ENCODE measurements around the gene GNL3. TPM values are rescaled to one million over a fixed set of nuclear protein-coding genes. Genes with fewer than 3 reads are reported as not detected.
A peak's percentile ranks its signal among the peaks of the same experiment; 100 is the strongest.
"Not testable (repeated sequence)": the region's sequence is repeated elsewhere in the genome, so short reads cannot be mapped to it uniquely, and the experiment has no call there.

Gene GNL3
- total and polyA plus RNA-seq, 2 donors (not counting 1 experiment from before 2014, with no cell fraction given), result 75.2 to 99.9 TPM

- Histone ChIP-seq H3K27ac (ENCODE audit: insufficient read depth, low read length) (peak overlapping the region; percentile 88), H3K9ac (ENCODE audit: insufficient read depth, low read length) (peak overlapping the region; percentile 34), H3K4me1 (ENCODE audit: control insufficient read depth, extremely low read depth, insufficient read depth, low read length) (peaks cover 17% of the 10 kb centered on the region), H3K27me3 (ENCODE audit: control insufficient read depth, insufficient read depth, low read length) (no peaks in the 10 kb centered on the region), H3K9me3 (ENCODE audit: control insufficient read depth, insufficient read depth, low read depth, low read length) (no peaks in the 10 kb centered on the region), H3K36me3 (ENCODE audit: control insufficient read depth, insufficient read depth, low read length) (peaks cover 2% of the 10 kb centered on the region), H3K4me3 (replicated peaks in 1 of 4; ENCODE audit: control extremely low read depth in 1 of 4, insufficient read depth in 1 of 4, low read depth in 3 of 4, low read length in 4 of 4) (peak overlapping the region in 1 of 4 experiments; percentile 36), H3K4me2 (ENCODE audit: extremely low read depth, insufficient read depth, low read length) (peak overlapping the region; percentile 70), H2AFZ (ENCODE audit: low read length) (no peak overlapping the region), H4K20me1 (ENCODE audit: control insufficient read depth, extremely low read depth, insufficient read depth, low read length) (no peaks in the 10 kb centered on the region), H3K79me2 (ENCODE audit: control insufficient read depth, insufficient read depth, low read length) (peaks cover 13% of the 10 kb centered on the region)
- DNase-seq (ENCODE audit: low read depth in 2 of 2), result peak; percentile 100
- TF ChIP-seq CTCF (conservative IDR thresholded peaks at IDR 0.05 in 1 of 2, IDR thresholded peaks at IDR 0.05 in 1 of 2; ENCODE audit: low read depth in 1 of 2, low read length in 2 of 2) (no peak), EZH2 (IDR thresholded peaks at IDR 0.05; ENCODE audit: low read length, missing control alignments) (no peak)
These were observed 15.0 kb upstream of the GNL3 start for GRCh38 chr3:52670621-52671521.

- no peaks in the 10 kb centered on the region for H3K9me3 ChIP-seq (ENCODE audit: control insufficient read depth, insufficient read depth, low read depth, low read length)
- H3K79me2 ChIP-seq (ENCODE audit: control insufficient read depth, insufficient read depth, low read length), result peaks cover 13% of the 10 kb centered on the region
- DNase-seq (ENCODE audit: low read depth in 2 of 2), result peak in 1 of 2 donors; percentile 20
- H3K36me3 ChIP-seq (ENCODE audit: control insufficient read depth, insufficient read depth, low read length), result peaks cover 2% of the 10 kb centered on the region
- peak overlapping the region; percentile 13 for H3K4me2 ChIP-seq (ENCODE audit: extremely low read depth, insufficient read depth, low read length)
- H2AFZ ChIP-seq (ENCODE audit: low read length), result no peak overlapping the region
- no peak overlapping the region for H3K4me3 ChIP-seq (replicated peaks in 1 of 4; ENCODE audit: control extremely low read depth in 1 of 4, insufficient read depth in 1 of 4, low read depth in 3 of 4, low read length in 4 of 4)
- H3K9ac ChIP-seq (ENCODE audit: insufficient read depth, low read length), result no peak overlapping the region
- no peaks in the 10 kb centered on the region for H3K27me3 ChIP-seq (ENCODE audit: control insufficient read depth, insufficient read depth, low read length)
- TF ChIP-seq CTCF (conservative IDR thresholded peaks at IDR 0.05 in 1 of 2, IDR thresholded peaks at IDR 0.05 in 1 of 2; ENCODE audit: low read depth in 1 of 2, low read length in 2 of 2), result no peak
- TF ChIP-seq EZH2 (IDR thresholded peaks at IDR 0.05; ENCODE audit: low read length, missing control alignments), result no peak
- peak overlapping the region; percentile 88 for H3K27ac ChIP-seq (ENCODE audit: insufficient read depth, low read length)
- no peaks in the 10 kb centered on the region for H4K20me1 ChIP-seq (ENCODE audit: control insufficient read depth, extremely low read depth, insufficient read depth, low read length)
- H3K4me1 ChIP-seq (ENCODE audit: control insufficient read depth, extremely low read depth, insufficient read depth, low read length), result peaks cover 17% of the 10 kb centered on the region
These were observed 14.2 kb upstream of the GNL3 start for GRCh38 chr3:52671676-52672075.

- H3K79me2 ChIP-seq (ENCODE audit: control insufficient read depth, insufficient read depth, low read length), result peaks cover 21% of the 10 kb centered on the region
- not testable (repeated sequence) for H3K27me3 ChIP-seq (ENCODE audit: control insufficient read depth, insufficient read depth, low read length); H3K9me3 ChIP-seq (ENCODE audit: control insufficient read depth, insufficient read depth, low read depth, low read length); H3K27ac ChIP-seq (ENCODE audit: insufficient read depth, low read length); H3K4me3 ChIP-seq (replicated peaks in 1 of 4; ENCODE audit: control extremely low read depth in 1 of 4, insufficient read depth in 1 of 4, low read depth in 3 of 4, low read length in 4 of 4); H3K36me3 ChIP-seq (ENCODE audit: control insufficient read depth, insufficient read depth, low read length); H3K9ac ChIP-seq (ENCODE audit: insufficient read depth, low read length); H4K20me1 ChIP-seq (ENCODE audit: control insufficient read depth, extremely low read depth, insufficient read depth, low read length); H3K4me2 ChIP-seq (ENCODE audit: extremely low read depth, insufficient read depth, low read length); H3K4me1 ChIP-seq (ENCODE audit: control insufficient read depth, extremely low read depth, insufficient read depth, low read length); DNase-seq (ENCODE audit: low read depth in 2 of 2); H2AFZ ChIP-seq (ENCODE audit: low read length)
These were observed 9.6 kb upstream of the GNL3 start for GRCh38 chr3:52676201-52676600.
